ENCODE measurements around the gene FURIN.

- no peak for TF ChIP-seq CTCF (IDR thresholded peaks at IDR 0.05)
- no peak for TF ChIP-seq POLR2A (IDR thresholded peaks at IDR 0.05)
- no peak for TF ChIP-seq EP300 (IDR thresholded peaks at IDR 0.05)
These were observed 23.1 kb downstream of the FURIN start for GRCh38 chr15:90891346-90891949.

Measured in tibial nerve (tissue), 4 donors.